ENCODE data around the gene TGFB1.
A peak's percentile ranks its signal among the peaks of the same experiment; 100 is the strongest.

The TGFB1 gene

DNA sequence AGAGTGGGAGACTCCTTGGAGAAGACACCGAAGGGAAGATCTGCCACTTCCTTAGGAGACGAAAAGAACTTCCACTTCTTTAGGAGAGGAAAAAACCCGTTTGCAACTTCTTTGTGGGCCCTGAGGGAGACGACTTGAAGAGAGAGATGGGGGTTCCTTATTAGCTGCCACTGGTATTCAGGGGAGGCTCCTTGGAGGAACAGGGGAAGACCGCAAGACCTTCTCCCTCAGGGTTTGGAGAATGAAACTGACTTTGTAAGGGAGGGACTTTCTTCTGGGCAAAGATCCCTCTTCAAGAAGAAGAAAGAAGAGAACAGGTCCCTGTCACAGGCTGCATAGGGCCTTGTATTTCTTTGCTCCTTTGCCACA, 44.3 kb upstream of the TGFB1 start:
- in situ Hi-C loops (cut with MboI; ENCODE audit: low pct_unique_long_range_greater_than_20kb, low sequenced_read_pairs, unreplicated experiment): no loop called here
- DNase-seq (ENCODE audit: low spot score): no peak
- TF ChIP-seq, protein P1, sequence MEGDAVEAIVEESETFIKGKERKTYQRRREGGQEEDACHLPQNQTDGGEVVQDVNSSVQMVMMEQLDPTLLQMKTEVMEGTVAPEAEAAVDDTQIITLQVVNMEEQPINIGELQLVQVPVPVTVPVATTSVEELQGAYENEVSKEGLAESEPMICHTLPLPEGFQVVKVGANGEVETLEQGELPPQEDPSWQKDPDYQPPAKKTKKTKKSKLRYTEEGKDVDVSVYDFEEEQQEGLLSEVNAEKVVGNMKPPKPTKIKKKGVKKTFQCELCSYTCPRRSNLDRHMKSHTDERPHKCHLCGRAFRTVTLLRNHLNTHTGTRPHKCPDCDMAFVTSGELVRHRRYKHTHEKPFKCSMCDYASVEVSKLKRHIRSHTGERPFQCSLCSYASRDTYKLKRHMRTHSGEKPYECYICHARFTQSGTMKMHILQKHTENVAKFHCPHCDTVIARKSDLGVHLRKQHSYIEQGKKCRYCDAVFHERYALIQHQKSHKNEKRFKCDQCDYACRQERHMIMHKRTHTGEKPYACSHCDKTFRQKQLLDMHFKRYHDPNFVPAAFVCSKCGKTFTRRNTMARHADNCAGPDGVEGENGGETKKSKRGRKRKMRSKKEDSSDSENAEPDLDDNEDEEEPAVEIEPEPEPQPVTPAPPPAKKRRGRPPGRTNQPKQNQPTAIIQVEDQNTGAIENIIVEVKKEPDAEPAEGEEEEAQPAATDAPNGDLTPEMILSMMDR (IDR thresholded peaks at IDR 0.05; ENCODE audit: extremely low read depth, insufficient read depth, missing control alignments): no peak

DNA sequence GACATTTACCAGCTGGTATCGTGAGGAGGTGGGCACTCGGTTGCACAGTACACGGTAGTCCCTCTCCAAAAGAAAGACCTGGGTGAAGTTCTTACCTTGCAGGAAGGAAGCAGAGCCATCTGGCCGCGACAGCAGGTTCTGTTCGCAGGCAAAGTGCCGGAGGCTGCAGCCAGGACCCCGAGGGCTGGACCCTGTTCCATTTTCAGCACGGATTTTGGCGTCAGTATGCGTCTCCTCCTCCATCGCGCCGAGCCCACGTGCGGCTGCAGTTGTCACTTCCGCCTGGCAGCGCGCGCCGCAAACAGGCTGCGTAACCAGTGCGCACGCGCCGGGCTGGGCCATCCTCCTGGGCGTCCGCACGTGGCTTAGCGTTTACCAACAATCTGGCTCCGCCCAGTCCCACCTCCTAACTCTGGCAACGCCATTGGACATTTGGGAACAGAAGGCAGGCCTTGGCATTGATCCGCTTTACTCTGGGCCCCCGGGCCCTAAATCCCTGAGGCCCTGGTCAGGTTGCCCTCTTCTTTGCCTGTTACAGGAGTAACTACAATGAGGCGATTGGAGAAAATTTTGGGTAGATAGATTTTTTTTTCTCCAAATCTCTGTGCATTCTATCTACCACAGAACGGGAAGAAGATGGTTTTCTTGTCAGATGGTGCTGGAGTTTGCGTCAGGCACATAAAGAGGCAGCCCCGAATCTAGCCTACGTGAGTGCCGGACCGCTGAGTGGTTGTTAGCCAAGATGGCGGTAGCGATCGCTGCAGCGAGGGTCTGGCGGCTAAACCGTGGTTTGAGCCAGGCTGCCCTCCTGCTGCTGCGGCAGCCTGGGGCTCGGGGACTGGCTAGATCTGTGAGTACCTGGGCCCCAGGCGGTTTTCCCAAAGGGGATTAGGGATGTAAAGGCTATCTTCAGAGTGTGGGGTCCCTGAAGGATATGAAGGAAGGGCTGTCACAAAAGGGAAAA, 43.6 kb upstream of the TGFB1 start, which contains the start of the genes BCKDHA and EXOSC5:
TSS of gene BCKDHA (plus strand) at position 733 of the 964 bp plus-strand sequence. CDS start at position 743, 10 bp downstream.
TSS of gene EXOSC5 (minus strand) at position 274 of the 964 bp plus-strand sequence. CDS start at position 243, 31 bp downstream.
- in situ Hi-C loops (cut with MboI; ENCODE audit: low pct_unique_long_range_greater_than_20kb, low sequenced_read_pairs, unreplicated experiment): no loop called here
- DNase-seq (ENCODE audit: low spot score): peak; percentile 97
- TF ChIP-seq, protein P1 (IDR thresholded peaks at IDR 0.05; ENCODE audit: extremely low read depth, insufficient read depth, missing control alignments): no peak

- DNase-seq (ENCODE audit: low spot score): no peak
- TF ChIP-seq, protein P1 (IDR thresholded peaks at IDR 0.05; ENCODE audit: extremely low read depth, insufficient read depth, missing control alignments): no peak
- in situ Hi-C loops (cut with MboI; ENCODE audit: low pct_unique_long_range_greater_than_20kb, low sequenced_read_pairs, unreplicated experiment): no loop called here
Observed at GRCh38 chr19:41395355-41395754, 41.6 kb upstream of the TGFB1 start.

DNA sequence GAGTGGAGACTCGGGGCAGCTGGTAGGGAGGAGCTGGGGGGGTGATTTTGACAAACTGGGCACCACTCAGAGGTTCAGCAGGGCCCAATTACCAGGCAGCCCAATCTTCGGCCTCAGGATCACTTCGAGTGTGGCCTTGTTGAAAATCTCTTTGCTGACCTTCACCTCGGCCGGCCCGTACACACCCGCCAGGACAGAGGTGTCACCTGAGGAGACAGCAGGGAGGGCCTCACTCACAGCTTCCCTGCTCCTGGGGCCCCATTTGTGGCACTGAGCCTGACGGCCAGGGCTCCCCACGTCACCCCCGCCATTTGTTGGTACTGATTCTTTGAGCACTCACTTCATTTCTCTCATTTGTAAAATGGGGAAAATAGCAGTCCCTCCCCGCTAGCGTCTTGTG, 39.1 kb upstream of the TGFB1 start:
- TF ChIP-seq, protein P1 (IDR thresholded peaks at IDR 0.05; ENCODE audit: extremely low read depth, insufficient read depth, missing control alignments): no peak
- DNase-seq (ENCODE audit: low spot score): no peak
- in situ Hi-C loops (cut with MboI; ENCODE audit: low pct_unique_long_range_greater_than_20kb, low sequenced_read_pairs, unreplicated experiment): no loop called here

- no peak for DNase-seq (ENCODE audit: low spot score)
- TF ChIP-seq, protein P1 (IDR thresholded peaks at IDR 0.05; ENCODE audit: extremely low read depth, insufficient read depth, missing control alignments): no peak
- in situ Hi-C loops (cut with MboI; ENCODE audit: low pct_unique_long_range_greater_than_20kb, low sequenced_read_pairs, unreplicated experiment): no loop called here
Observed at GRCh38 chr19:41391618-41392017, 37.9 kb upstream of the TGFB1 start.

GRCh38 chr19:41386442-41386841, 32.7 kb upstream of the TGFB1 start:
- DNase-seq (ENCODE audit: low spot score): no peak
- in situ Hi-C loops (cut with MboI; ENCODE audit: low pct_unique_long_range_greater_than_20kb, low sequenced_read_pairs, unreplicated experiment): no loop called here
- TF ChIP-seq, protein P1 (IDR thresholded peaks at IDR 0.05; ENCODE audit: extremely low read depth, insufficient read depth, missing control alignments): no peak
